A549 (cell line): Measurements from ENCODE around the gene PAXX.

Experiments used
- CEBPB ChIP-seq, 2 experiments: fragments of >200 bp in 1 of 2; sonication (Bioruptor Twin) in 1 of 2; formaldehyde crosslinking in 1 of 2; IDR thresholded peaks; 2 replicates each; pipeline ENCODE4 v1.6.1; 2012 to 2016
- CHD2 ChIP-seq: fragments of 150-350 bp; IDR thresholded peaks from 2 replicates; pipeline ENCODE4 v1.6.1; 2014; ENCODE audit warnings: low read length; ENCODE audit not compliant: partially characterized antibody
- EP300 ChIP-seq, 2 experiments: fragments of >200 bp; sonication (Bioruptor Twin); formaldehyde crosslinking; IDR thresholded peaks; 2 replicates in 1 of 2; 3 replicates in 1 of 2; pipeline ENCODE4 v1.6.1; 2016 to 2017
- HOXB5 ChIP-seq: fragments of 250-450 bp; sonication (Bioruptor Pico); IDR thresholded peaks from 2 replicates; pipeline ENCODE4 v1.5.0; 2020; ENCODE audit warnings: mild to moderate bottlenecking, moderate library complexity
- JUN ChIP-seq, 2 experiments: fragments of >200 bp; sonication (Bioruptor Twin); formaldehyde crosslinking; IDR thresholded peaks; 2 replicates in 1 of 2; 3 replicates in 1 of 2; pipeline ENCODE4 v1.6.1; 2016 to 2017
- NFE2L2 ChIP-seq: fragments of 150-350 bp; conservative IDR thresholded peaks from 2 replicates; pipeline ENCODE4 v1.6.1; 2014; ENCODE audit warnings: low read length
- PHF8 ChIP-seq: fragments of 200-600 bp; sonication (generic); IDR thresholded peaks from 2 replicates; pipeline ENCODE4 v1.6.1; 2016; ENCODE audit warnings: low read depth, mild to moderate bottlenecking, antibody characterized with exemption, moderate library complexity, borderline replicate concordance
- POLR2A ChIP-seq: IDR thresholded peaks from 2 replicates; pipeline ENCODE4 v1.6.1; 2012; ENCODE audit warnings: mild to moderate bottlenecking, low read length
- RAD21 ChIP-seq, 2 experiments: fragments of >200 bp in 1 of 2; sonication (Bioruptor Twin) in 1 of 2; formaldehyde crosslinking in 1 of 2; IDR thresholded peaks in 1 of 2; conservative IDR thresholded peaks in 1 of 2; 2 replicates in 1 of 2; 3 replicates in 1 of 2; pipeline ENCODE4 v1.6.1; 2012 to 2018; ENCODE audit warnings: inconsistent platforms in 1 of 2
- RCOR1 ChIP-seq: fragments of 150-350 bp; IDR thresholded peaks from 2 replicates; pipeline ENCODE4 v1.6.1; 2014; ENCODE audit warnings: antibody characterized with exemption, low read length, low read depth
- SMC3 ChIP-seq: fragments of >200 bp; sonication (Bioruptor Twin); formaldehyde crosslinking; IDR thresholded peaks from 3 replicates; pipeline ENCODE4 v1.6.1; 2018; ENCODE audit warnings: inconsistent platforms
- SREBF2 ChIP-seq: fragments of 450-650 bp; IDR thresholded peaks from 2 replicates; pipeline ENCODE4 v1.6.1; 2014; ENCODE audit warnings: mild to moderate bottlenecking, moderate library complexity
- TF ChIP-seq, protein P1 (sequence below): fragments of >200 bp; sonication (Bioruptor Twin); formaldehyde crosslinking; IDR thresholded peaks from 3 replicates; pipeline ENCODE4 v1.5.1; 2016

DNA sequence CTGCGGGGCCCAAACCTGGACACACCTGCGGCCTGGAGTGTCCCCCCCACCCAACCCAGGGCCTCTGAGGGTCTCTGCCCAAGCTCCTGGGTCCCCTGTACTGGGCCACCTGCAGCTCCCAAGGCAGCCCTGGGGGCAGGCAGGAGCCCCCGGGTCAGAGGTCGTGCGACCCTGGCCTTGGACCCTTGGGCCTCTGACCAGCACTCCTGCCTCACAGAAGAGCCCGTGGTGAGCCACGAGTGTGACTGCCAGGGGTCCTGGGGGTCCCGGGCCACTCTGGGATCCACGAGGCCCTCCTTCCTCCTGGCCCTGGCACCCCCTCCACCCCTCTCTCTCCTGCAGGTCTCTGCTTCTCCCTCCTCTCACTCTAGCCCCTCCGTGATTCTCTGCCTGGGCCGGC, 19.9 kb upstream of the PAXX start:
- TF ChIP-seq, protein P1, sequence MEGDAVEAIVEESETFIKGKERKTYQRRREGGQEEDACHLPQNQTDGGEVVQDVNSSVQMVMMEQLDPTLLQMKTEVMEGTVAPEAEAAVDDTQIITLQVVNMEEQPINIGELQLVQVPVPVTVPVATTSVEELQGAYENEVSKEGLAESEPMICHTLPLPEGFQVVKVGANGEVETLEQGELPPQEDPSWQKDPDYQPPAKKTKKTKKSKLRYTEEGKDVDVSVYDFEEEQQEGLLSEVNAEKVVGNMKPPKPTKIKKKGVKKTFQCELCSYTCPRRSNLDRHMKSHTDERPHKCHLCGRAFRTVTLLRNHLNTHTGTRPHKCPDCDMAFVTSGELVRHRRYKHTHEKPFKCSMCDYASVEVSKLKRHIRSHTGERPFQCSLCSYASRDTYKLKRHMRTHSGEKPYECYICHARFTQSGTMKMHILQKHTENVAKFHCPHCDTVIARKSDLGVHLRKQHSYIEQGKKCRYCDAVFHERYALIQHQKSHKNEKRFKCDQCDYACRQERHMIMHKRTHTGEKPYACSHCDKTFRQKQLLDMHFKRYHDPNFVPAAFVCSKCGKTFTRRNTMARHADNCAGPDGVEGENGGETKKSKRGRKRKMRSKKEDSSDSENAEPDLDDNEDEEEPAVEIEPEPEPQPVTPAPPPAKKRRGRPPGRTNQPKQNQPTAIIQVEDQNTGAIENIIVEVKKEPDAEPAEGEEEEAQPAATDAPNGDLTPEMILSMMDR = no peak
- no peak for TF ChIP-seq POLR2A
- TF ChIP-seq CHD2 = no peak
- TF ChIP-seq NFE2L2 = no peak
- TF ChIP-seq SMC3 = no peak
- no peak for TF ChIP-seq PHF8
- no peak for TF ChIP-seq HOXB5 (CRISPR knock-in tag)
- TF ChIP-seq JUN (IDR thresholded peaks at IDR 0.05) = no peak
- TF ChIP-seq SREBF2 = no peak
- TF ChIP-seq EP300 (IDR thresholded peaks at IDR 0.05) = no peak
- no peak for TF ChIP-seq RCOR1
- TF ChIP-seq CEBPB (IDR thresholded peaks at IDR 0.05) = no peak
- no peak for TF ChIP-seq RAD21 (conservative IDR thresholded peaks at IDR 0.05 in 1 of 2, IDR thresholded peaks at IDR 0.05 in 1 of 2)
